Esophagus squamous epithelium (tissue), 4 donors: ENCODE results near the gene PITPNM2.

ENCODE experiments used
- CTCF ChIP-seq, 6 experiments: fragments of 450-650 bp in 4 of 6; fragments of 200-600 bp in 2 of 6; sonication (generic) in 2 of 6; IDR thresholded peaks; one replicate each; pipeline ENCODE4 v1.5.1; 2016 to 2019; ENCODE audit warnings: antibody characterized with exemption in 6 of 6, mild to moderate bottlenecking in 4 of 6, moderate library complexity in 4 of 6
- POLR2A ChIP-seq, 4 donors: fragments of 450-650 bp; IDR thresholded peaks; one replicate each; pipeline ENCODE4 v1.6.1; 2017; ENCODE audit warnings: antibody characterized with exemption in 4 of 4, mild to moderate bottlenecking in 4 of 4, moderate library complexity in 3 of 4

GRCh38 chr12:123113026-123113425 lies 37.9 kb downstream of the PITPNM2 start:
- TF ChIP-seq CTCF (IDR thresholded peaks at IDR 0.05) (no peak), POLR2A (IDR thresholded peaks at IDR 0.05) (no peak)
